Frontal cortex (tissue), 4 donors: ENCODE data around the gene GLB1L. TPM values are rescaled to one million over a fixed set of nuclear protein-coding genes. Genes with fewer than 3 reads are reported as not detected.
A peak's percentile ranks its signal among the peaks of the same experiment; 100 is the strongest.
"Not testable (repeated sequence)": the region's sequence is repeated elsewhere in the genome, so short reads cannot be mapped to it uniquely, and the experiment has no call there.

Experiments used
- DNase-seq, 2 donors: peaks; one replicate each; pipeline ENCODE4 v3.0.0; 2012; ENCODE audit warnings: low spot score in 2 of 2
- FAIRE-seq: peaks from 2 replicates; lab custom pipeline; 2012; peaks lifted over from hg19 to GRCh38; lab: Jason Lieb, UNC
- total RNA-seq: library from RNA; depleted of rRNA; stranded (reverse); fragments of >200 nt; gene quantifications from one replicate; pipeline ENCODE4 v1.2.3, GENCODE V29; 2014
- donor health status: control.
- donor health status: control.
- donor health status: control.

The GLB1L gene
- total RNA-seq, 1 donor from 2014 or later = 4.9 TPM

- FAIRE-seq = peak; percentile 59
- no peak for DNase-seq
These were observed 37.1 kb upstream of the GLB1L start for GRCh38 chr2:219282375-219282774.

DNA sequence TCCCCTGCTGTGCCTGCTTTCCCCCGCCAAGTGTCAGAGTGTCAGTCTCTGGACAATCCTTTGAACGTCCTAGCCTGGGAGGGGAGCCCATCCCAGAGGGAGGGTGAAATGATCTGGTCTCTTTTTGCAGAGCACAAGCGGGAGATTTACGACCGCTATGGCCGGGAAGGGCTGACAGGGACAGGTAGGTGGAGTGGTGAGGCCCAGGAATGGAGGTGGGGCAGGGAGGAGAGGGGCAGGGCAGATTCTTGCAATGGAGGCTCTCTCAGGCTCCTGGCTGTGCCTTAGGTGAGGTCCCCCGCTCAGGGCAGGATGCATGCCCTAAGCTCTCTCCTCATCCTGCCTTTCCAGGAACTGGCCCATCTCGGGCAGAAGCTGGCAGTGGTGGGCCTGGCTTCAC is 36.3 kb upstream of the GLB1L start:
- DNase-seq (no peak), FAIRE-seq (no peak)

GRCh38 chr2:219280651-219281050 is 35.4 kb upstream of the GLB1L start:
- peak in 1 of 2 donors; percentile 4 for DNase-seq
- FAIRE-seq = no peak

DNA sequence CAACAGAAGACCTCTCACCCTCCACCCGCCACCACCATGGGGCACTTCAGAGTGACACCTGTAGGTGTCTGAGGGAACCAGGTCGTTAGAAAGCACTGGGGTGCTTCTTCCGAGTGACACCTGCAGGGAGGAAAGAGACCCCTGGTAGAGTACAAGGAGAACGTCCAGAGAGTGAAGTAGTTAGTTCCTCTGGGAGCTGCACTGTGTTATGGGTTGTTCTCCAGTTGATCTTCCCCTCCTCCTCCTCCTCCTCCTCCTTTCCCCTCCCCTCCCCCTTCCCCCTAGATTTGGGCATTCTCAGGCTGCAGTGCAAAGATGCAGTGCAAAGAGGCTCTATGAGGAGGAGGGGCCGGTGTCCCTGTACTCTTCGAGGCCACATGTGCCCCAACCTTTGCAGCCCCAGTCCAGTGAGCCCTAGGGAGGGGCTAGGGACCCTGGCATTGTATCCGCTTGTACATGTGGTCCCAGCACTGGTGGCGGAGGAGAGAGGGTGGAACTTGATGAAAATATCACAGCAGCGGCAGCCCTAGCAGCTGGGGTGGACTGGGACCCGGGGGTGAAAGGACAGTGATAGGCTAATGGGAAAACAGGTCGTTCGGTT is 34.8 kb upstream of the GLB1L start:
- DNase-seq (peak in 1 of 2 donors; percentile 29), FAIRE-seq (no peak)

DNA sequence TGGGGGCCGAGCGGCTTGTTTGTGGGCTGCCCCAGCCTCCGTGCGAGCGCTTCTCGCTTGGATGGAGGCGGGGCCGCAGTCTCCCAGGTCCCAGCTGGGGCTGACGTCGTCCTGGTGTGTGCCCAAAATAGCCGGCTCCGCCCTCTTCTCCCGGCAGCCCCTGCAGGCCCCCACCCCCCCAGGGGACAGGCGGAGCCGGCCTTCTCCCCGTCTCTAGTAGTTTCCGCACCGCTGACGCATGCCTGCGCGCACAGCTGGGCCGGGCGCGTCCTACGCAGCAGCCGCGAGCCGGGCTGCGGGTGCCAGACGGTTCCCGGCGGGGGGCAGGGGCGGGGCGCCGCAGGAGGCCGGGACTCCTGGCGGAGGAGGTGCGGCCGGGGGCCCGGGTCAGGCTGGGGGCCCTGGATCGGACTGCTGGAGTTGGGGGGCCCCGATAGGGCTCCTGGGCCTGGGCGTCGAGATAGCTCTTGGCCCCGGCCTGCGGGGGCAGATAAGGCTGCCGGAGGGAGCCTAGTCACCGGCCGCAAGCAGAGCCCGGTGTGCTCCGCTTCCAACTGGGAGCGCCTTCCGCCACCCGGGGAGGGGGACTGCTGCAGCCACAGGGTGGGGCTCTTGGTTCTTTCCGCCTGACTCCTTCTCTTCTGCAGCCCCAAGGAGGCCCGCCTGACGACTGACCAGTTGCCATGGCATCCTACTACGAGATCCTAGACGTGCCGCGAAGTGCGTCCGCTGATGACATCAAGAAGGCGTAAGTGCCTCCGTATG is 34.1 kb upstream of the GLB1L start, which contains the start of gene DNAJB2:
Gene DNAJB2, plus strand, starts transcription at position 216 of the 765 bp plus-strand sequence. Its CDS starts 468 bp downstream, at position 684.
- DNase-seq (peak; percentile 97 to 99), FAIRE-seq (no peak)

GRCh38 chr2:219278655-219279150 is 33.5 kb upstream of the GLB1L start:
- FAIRE-seq (no peak), DNase-seq (no peak)

- FAIRE-seq (no peak), DNase-seq (peak; percentile 68 to 69)
These were observed 32.7 kb upstream of the GLB1L start for GRCh38 chr2:219277703-219278654.

- no peak for DNase-seq
- no peak for FAIRE-seq
These were observed 29.2 kb upstream of the GLB1L start for GRCh38 chr2:219274361-219274921.

DNA sequence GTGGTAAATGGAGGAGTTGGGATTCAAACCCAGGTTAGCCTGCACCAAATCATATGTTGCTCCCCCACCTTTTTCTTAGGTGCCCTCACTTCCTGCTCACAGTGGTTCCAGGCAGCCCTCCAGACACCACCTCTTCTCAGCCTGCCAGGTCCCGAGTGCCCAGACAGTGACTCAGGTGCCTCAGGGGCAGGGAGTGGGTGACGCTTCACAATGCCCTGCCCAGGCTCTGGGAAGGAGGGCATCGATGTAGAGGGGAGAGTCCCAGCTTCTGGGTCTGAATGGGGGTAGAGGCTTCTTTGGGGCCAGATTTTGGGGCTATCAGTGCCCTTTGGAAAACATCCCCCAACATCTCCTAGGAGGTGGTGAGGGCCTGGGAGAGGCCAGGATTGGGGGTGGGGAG is 28.7 kb upstream of the GLB1L start:
- no peak for DNase-seq

DNA sequence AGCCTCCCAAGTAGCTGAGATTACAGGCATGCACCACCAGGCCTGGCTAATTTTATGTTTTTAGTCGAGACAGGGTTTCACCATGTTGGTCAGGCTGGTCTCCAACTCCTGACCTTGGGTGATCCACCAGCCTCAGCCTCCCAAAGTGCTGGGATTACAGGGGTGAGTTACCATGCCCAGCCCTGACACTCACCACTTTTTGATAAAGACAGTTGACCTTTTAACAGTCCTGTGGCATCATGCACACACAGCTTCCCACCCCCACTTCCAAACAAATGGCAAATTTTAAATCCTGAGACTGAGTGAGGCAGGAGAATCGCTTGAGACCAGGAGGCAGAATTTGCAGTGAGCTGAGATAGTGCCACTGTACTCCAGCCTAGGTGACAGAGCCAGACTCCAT is 27.8 kb upstream of the GLB1L start:
- FAIRE-seq (no peak), DNase-seq (no peak)

More for the DNA sequence above, 28.7 kb upstream of the GLB1L start:
- FAIRE-seq = no peak

GRCh38 chr2:219272356-219272755 is 27.1 kb upstream of the GLB1L start:
- DNase-seq (no peak), FAIRE-seq (no peak)

DNA sequence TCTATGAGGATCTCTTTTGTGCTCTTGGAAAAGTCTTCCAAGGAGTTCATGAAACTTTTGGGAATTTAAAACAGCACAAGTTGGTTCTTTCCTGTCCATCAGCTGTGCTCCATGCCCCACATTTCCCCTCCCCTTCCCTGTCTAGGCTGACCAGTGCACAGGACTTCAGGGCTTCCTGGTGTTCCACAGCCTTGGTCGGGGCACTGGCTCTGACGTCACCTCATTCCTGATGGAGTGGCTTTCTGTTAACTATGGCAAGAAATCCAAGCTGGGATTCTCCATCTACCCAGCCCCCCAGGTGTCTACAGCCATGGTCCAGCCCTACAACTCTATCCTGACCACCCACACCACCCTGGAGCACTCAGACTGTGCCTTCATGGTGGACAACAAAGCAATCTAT is 25.8 kb upstream of the GLB1L start:
- DNase-seq (no peak), FAIRE-seq (no peak)

GRCh38 chr2:219270055-219270372 is 24.8 kb upstream of the GLB1L start:
- no peak for DNase-seq
- no peak for FAIRE-seq

DNA sequence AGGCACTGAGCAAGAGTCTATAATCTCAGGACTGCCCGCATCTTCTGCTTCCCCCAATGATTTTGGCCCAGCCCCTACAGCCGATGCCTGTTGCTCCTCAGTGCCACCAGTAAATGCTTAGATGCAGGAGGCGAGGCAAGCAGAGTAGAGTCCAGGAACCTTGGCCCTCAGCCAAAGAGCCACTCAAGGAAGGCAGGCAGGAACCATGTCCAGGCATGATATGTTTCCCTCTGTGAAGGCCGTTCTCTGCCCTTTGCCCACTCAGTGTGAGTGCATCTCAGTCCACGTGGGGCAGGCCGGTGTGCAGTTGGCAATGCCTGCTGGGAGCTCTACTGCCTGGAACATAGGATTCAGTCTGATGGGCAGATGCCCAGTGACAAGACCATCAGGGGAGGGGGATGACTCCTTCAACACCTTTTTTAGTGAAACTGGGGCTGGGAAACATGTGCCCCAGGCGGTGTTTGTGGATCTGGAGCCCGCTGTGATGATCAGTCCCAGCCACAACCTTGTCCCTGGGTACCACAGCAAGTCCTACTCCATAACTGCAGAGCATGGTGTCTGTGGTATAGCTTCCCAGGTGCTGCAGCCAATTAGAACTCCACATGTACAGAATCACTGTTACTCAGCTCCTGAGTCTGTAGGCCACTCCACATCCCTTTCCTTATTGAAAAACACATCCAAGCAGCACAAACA is 24.3 kb upstream of the GLB1L start:
- no peak for FAIRE-seq
- no peak for DNase-seq

GRCh38 chr2:219268294-219268693 is 23.1 kb upstream of the GLB1L start:
- DNase-seq = no peak
- no peak for FAIRE-seq

GRCh38 chr2:219266886-219267285 is 21.6 kb upstream of the GLB1L start:
- DNase-seq (no peak), FAIRE-seq (no peak)

- no peak for DNase-seq
- FAIRE-seq = no peak
These were observed 21.0 kb upstream of the GLB1L start for GRCh38 chr2:219266232-219266631.

GRCh38 chr2:219261024-219261855 is 16.0 kb upstream of the GLB1L start:
- DNase-seq (no peak), FAIRE-seq (no peak)

DNA sequence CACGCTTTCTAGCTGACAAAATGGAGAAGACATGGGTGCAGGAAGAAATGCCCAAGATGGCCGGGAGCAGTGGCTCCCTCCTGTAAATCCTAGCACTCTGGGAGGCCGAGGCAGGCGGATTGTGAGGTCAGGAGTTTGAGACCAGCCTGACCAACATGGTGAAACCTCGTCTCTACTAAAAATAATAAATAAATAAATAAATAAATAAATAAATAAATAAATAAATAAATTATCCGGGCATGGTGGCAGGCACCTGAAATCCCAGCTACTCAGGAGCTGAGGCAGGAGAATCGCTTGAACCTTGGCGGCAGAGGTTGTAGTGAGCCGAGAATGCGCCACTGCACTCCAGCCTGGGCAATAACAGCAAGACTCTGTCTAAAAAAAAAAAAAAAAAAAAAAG is 13.7 kb upstream of the GLB1L start:
- DNase-seq, FAIRE-seq: not testable (repeated sequence)
